HepG2 (cell line): ENCODE data around the gene CCDC122. TPM values are rescaled to one million over a fixed set of nuclear protein-coding genes. Genes with fewer than 3 reads are reported as not detected.

Experiments
- ATAC-seq: fragments of 200-7000 bp; cut with Tn5 transposase; 3 replicates; pipeline ENCODE4 v1.9.1; 2020; ENCODE audit warnings: mild to moderate bottlenecking, moderate library complexity
- BruUV-seq: library from RNA; stranded (reverse); fragments of 400-500 nt; replicated peaks from 2 replicates; lab custom pipeline; 2021; lab: Mats Ljungman, UMichigan
- CTCF ChIA-PET: fragments of 300-600 bp; formaldehyde crosslinking; extraction: SDS; loops from one replicate; lab custom pipeline; 2021; ENCODE audit warnings: low total read pairs, inconsistent platforms, low intra/inter-chr PET ratio; lab: Yijun Ruan, JAX
- POLR2A ChIA-PET: fragments of 350-600 bp; sonication (Branson Sonifier 250); formaldehyde crosslinking; loops from one replicate; lab custom pipeline; 2020; ENCODE audit warnings: antibody characterized with exemption, inconsistent platforms; lab: Yijun Ruan, JAX
- DNase-seq: peaks from one replicate; pipeline ENCODE4 v3.0.0-alpha.2; 2015; ENCODE audit warnings: low spot score
- FAIRE-seq: peaks from 3 replicates; lab custom pipeline; 2011; peaks lifted over from hg19 to GRCh38; lab: Jason Lieb, UNC
- H2AFZ ChIP-seq: one replicate; pipeline ENCODE4 v1.6.1; 2011; ENCODE audit warnings: low read length, inconsistent platforms
- H3K27ac ChIP-seq: fragments of 300-600 bp; 3 replicates; pipeline ENCODE4 v1.8.0; 2011; ENCODE audit warnings: mixed run types, mild to moderate bottlenecking, mixed read lengths, low read length, inconsistent platforms; ENCODE audit not compliant: insufficient read depth; ENCODE audit errors: extremely low read length
- H3K27me3 ChIP-seq, 2 experiments: fragments of 200-600 bp in 1 of 2; 2 replicates in 1 of 2; 3 replicates in 1 of 2; pipeline versions ENCODE4 v1.6.0 to v1.8.0; 2011; ENCODE audit warnings: low read length in 2 of 2, mild to moderate bottlenecking in 2 of 2, moderate library complexity in 2 of 2, inconsistent platforms in 1 of 2; ENCODE audit not compliant: insufficient read depth in 2 of 2, control insufficient read depth in 1 of 2
- H3K36me3 ChIP-seq, 2 experiments: fragments of 200-600 bp in 1 of 2; replicated peaks in 1 of 2; 2 replicates in 1 of 2; 3 replicates in 1 of 2; pipeline versions ENCODE4 v1.5.1 to v1.8.0; 2011; ENCODE audit warnings: low read length in 2 of 2, inconsistent platforms in 1 of 2; ENCODE audit not compliant: insufficient read depth in 2 of 2, control insufficient read depth in 1 of 2
- H3K4me1 ChIP-seq: 2 replicates; pipeline ENCODE4 v1.5.1; 2012; ENCODE audit warnings: low read length, inconsistent platforms; ENCODE audit not compliant: insufficient read depth
- H3K4me2 ChIP-seq: 2 replicates; pipeline ENCODE4 v1.6.0; 2011; ENCODE audit warnings: low read depth, low read length, inconsistent platforms
- H3K4me3 ChIP-seq, 3 experiments: fragments of 200-600 bp in 1 of 3; sonication (generic), shearing (Covaris generic) in 1 of 3; replicated peaks in 1 of 3; 2 replicates each; pipeline ENCODE4 v1.5.1; 2011 to 2016; ENCODE audit warnings: low read length in 3 of 3, inconsistent platforms in 2 of 3, low read depth in 2 of 3, mild to moderate bottlenecking in 2 of 3, control low read depth in 1 of 3, mixed read lengths in 1 of 3; ENCODE audit not compliant: insufficient read depth in 1 of 3
- H3K79me2 ChIP-seq: one replicate; pipeline ENCODE4 v1.6.1; 2011; ENCODE audit warnings: low read length, inconsistent platforms; ENCODE audit not compliant: insufficient read depth
- H3K9ac ChIP-seq: 2 replicates; pipeline ENCODE4 v1.6.0; 2011; ENCODE audit warnings: mild to moderate bottlenecking, low read depth, low read length, inconsistent platforms; ENCODE audit not compliant: insufficient read depth
- H3K9me3 ChIP-seq: 2 replicates; pipeline ENCODE4 v1.5.1; 2012; ENCODE audit warnings: mild to moderate bottlenecking, low read length
- H4K20me1 ChIP-seq: 2 replicates; pipeline ENCODE4 v1.6.0; 2011; ENCODE audit warnings: inconsistent platforms, mild to moderate bottlenecking, low read length, moderate library complexity; ENCODE audit not compliant: insufficient read depth
- ATF2 ChIP-seq: sonication (generic); formaldehyde crosslinking; IDR thresholded peaks from 2 replicates; pipeline ENCODE4 v1.4.0; 2020; ENCODE audit warnings: missing genetic modification reagents
- BCL6 ChIP-seq: IDR thresholded peaks from 2 replicates; pipeline ENCODE4 v1.6.1; 2016; ENCODE audit warnings: missing genetic modification reagents, missing compliant biosample characterization
- BORCS8-MEF2B ChIP-seq: sonication (generic); formaldehyde crosslinking; IDR thresholded peaks from 2 replicates; pipeline ENCODE4 v1.8.0; 2022; ENCODE audit warnings: mild to moderate bottlenecking, missing genetic modification reagents
- GATAD1 ChIP-seq: IDR thresholded peaks from 2 replicates; pipeline ENCODE4 v1.6.1; 2016; ENCODE audit warnings: missing genetic modification reagents, missing compliant biosample characterization
- GPN1 ChIP-seq: sonication (generic); formaldehyde crosslinking; IDR thresholded peaks from 2 replicates; pipeline ENCODE4 v1.5.1; 2020; ENCODE audit warnings: missing genetic modification reagents, borderline replicate concordance
- HNF1B ChIP-seq: sonication (generic); formaldehyde crosslinking; IDR thresholded peaks from 2 replicates; pipeline ENCODE4 v1.5.1; 2020; ENCODE audit warnings: mild to moderate bottlenecking, moderate library complexity, missing genetic modification reagents
- HNRNPL ChIP-seq: fragments of 200-400 bp; formaldehyde crosslinking; IDR thresholded peaks from 2 replicates; pipeline ENCODE4 v1.6.1; 2017; ENCODE audit warnings: mild to moderate bottlenecking, low read depth, low read length
- HOXA3 ChIP-seq: sonication (generic); formaldehyde crosslinking; IDR thresholded peaks from 2 replicates; pipeline ENCODE4 v1.5.0; 2020; ENCODE audit warnings: missing genetic modification reagents
- NBN ChIP-seq: fragments of 450-650 bp; conservative IDR thresholded peaks from 2 replicates; pipeline ENCODE4 v1.6.1; 2017
- NFE2L2 ChIP-seq: fragments of 150-350 bp; IDR thresholded peaks from 2 replicates; pipeline ENCODE4 v1.6.1; 2014; ENCODE audit warnings: low read length
- RFX3 ChIP-seq: IDR thresholded peaks from 2 replicates; pipeline ENCODE4 v1.6.1; 2016; ENCODE audit warnings: missing biosample characterization, missing genetic modification reagents
- STAT5B ChIP-seq: sonication (generic); formaldehyde crosslinking; IDR thresholded peaks from 2 replicates; pipeline ENCODE4 v1.4.0; 2020; ENCODE audit warnings: missing genetic modification reagents
- TEAD2 ChIP-seq: sonication (generic); formaldehyde crosslinking; IDR thresholded peaks from 2 replicates; pipeline ENCODE4 v1.9.0; 2021; ENCODE audit warnings: missing genetic modification reagents
- TEAD3 ChIP-seq: optimal IDR thresholded peaks from 2 replicates; pipeline ENCODE3; 2016; ENCODE audit warnings: borderline replicate concordance
- THAP7 ChIP-seq: sonication (generic); formaldehyde crosslinking; IDR thresholded peaks from 2 replicates; pipeline ENCODE4 v1.8.1; 2023; ENCODE audit warnings: mild to moderate bottlenecking, missing genetic modification reagents
- ZBTB39 ChIP-seq: sonication (generic); formaldehyde crosslinking; IDR thresholded peaks from 2 replicates; pipeline ENCODE4 v1.5.0; 2020; ENCODE audit warnings: missing genetic modification reagents
- ZNF337 ChIP-seq: sonication (generic); formaldehyde crosslinking; IDR thresholded peaks from 2 replicates; pipeline ENCODE4 v1.5.1; 2020; ENCODE audit warnings: missing genetic modification reagents, low read depth, mild to moderate bottlenecking, borderline replicate concordance
- ZNF530 ChIP-seq: sonication (generic); formaldehyde crosslinking; IDR thresholded peaks from 2 replicates; pipeline ENCODE4 v1.5.0; 2020; ENCODE audit warnings: low read depth, mild to moderate bottlenecking, missing genetic modification reagents
- ZNF547 ChIP-seq: sonication (generic); formaldehyde crosslinking; IDR thresholded peaks from 2 replicates; pipeline ENCODE4 v1.5.1; 2020; ENCODE audit warnings: mild to moderate bottlenecking, missing genetic modification reagents
- ZSCAN5A ChIP-seq: sonication (generic); formaldehyde crosslinking; IDR thresholded peaks from 2 replicates; pipeline ENCODE4 v1.8.0; 2022; ENCODE audit warnings: mild to moderate bottlenecking, missing genetic modification reagents, borderline replicate concordance
- in situ Hi-C: cut with HindIII; loops from 2 replicates; pipeline ENCODE4 v1.10.0; 2017; ENCODE audit warnings: low pct_unique_long_range_greater_than_20kb; ENCODE audit not compliant: extremely low pct_ligation_motif_present
- intact Hi-C: fragments of 100-400 bp; cut with micrococcal nuclease; formaldehyde crosslinking; loops from one replicate; pipeline ENCODE4 v1.10.0; 2022; ENCODE audit not compliant: unreplicated experiment
- polyA plus RNA-seq, 8 experiments: library from polyadenylated mRNA; depleted of rRNA in 3 of 8; stranded (reverse) in 7 of 8; unstranded in 1 of 8; fragments of >200 nt; fragmentation: Illumina TruSeq in 4 of 8; extraction: Trizol in 4 of 8; gene quantifications; 2 replicates each; pipeline versions ENCODE4 v1.2.1 to v1.2.3, GENCODE V29; 2011 to 2016; ENCODE audit warnings: low read depth in 4 of 8, missing spikeins in 1 of 8, mixed read lengths in 1 of 8; ENCODE audit not compliant: insufficient read depth in 1 of 8
- total RNA-seq, 5 experiments: library from RNA; depleted of rRNA; stranded (reverse); fragments of >200 nt; fragmentation: Illumina TruSeq; extraction: Trizol; gene quantifications; 2 replicates each; pipeline ENCODE4 v1.2.3, GENCODE V29; 2016; ENCODE audit warnings: low read depth in 1 of 5

The CCDC122 gene
- total and polyA plus RNA-seq, 2 of the 13 experiments (the other 11 are each of a cell fraction or from before 2014, with no cell fraction given), result 0.32 to 3.5 TPM

GRCh38 chr13:43802511-43802910, 77.0 kb downstream of the CCDC122 start:
- CTCF ChIA-PET, result no interaction called here

More at GRCh38 chr13:43802511-43802910, 77.0 kb downstream of the CCDC122 start:
- Histone ChIP-seq H3K9me3 (no peaks in the 10 kb centered on the region), H2AFZ (no peak overlapping the region), H3K4me1 (no peaks in the 10 kb centered on the region), H3K9ac (no peak overlapping the region), H3K36me3 (no peaks in the 10 kb centered on the region), H3K4me3 (no peak overlapping the region), H3K4me2 (no peak overlapping the region), H3K27me3 (no peaks in the 10 kb centered on the region), H3K79me2 (no peaks in the 10 kb centered on the region), H4K20me1 (no peaks in the 10 kb centered on the region), H3K27ac (no peak overlapping the region)
- DNase-seq, result no peak
- in situ Hi-C loops (loop anchor here (25.0 kb wide), 1 partner anchor 840 kb away; no protein-coding TSS in a partner anchor), intact Hi-C loops (no loop called here)
- no TSS peak for BruUV-seq
- FAIRE-seq, result no peak
- TF ChIP-seq ZNF530 (CRISPR knock-in tag), result no peak
- TF ChIP-seq ZNF547 (CRISPR knock-in tag), result no peak
- TF ChIP-seq ZSCAN5A, result no peak
- no peak for TF ChIP-seq NBN
- TF ChIP-seq HOXA3 (CRISPR knock-in tag), result no peak
- no peak for TF ChIP-seq STAT5B
- TF ChIP-seq THAP7 (CRISPR knock-in tag), result no peak
- no peak for TF ChIP-seq BCL6 (CRISPR knock-in tag)
- TF ChIP-seq ZNF337 (CRISPR knock-in tag), result no peak
- TF ChIP-seq ATF2 (CRISPR knock-in tag), result no peak
- TF ChIP-seq NFE2L2, result no peak
- TF ChIP-seq HNF1B (CRISPR knock-in tag), result no peak
- TF ChIP-seq ZBTB39, result no peak
- no peak for TF ChIP-seq BORCS8-MEF2B (CRISPR knock-in tag)
- TF ChIP-seq RFX3, result no peak
- TF ChIP-seq TEAD2 (CRISPR knock-in tag), result no peak
- no peak for TF ChIP-seq HNRNPL
- TF ChIP-seq GPN1 (CRISPR knock-in tag), result no peak
- TF ChIP-seq TEAD3 (CRISPR knock-in tag), result no peak
- no peak for TF ChIP-seq GATAD1 (CRISPR knock-in tag)
- no peak for ATAC-seq
- POLR2A ChIA-PET, result no interaction called here
